SKM-1 (cell line): ENCODE measurements around the gene SORCS2.

ENCODE experiments used
- DNase-seq: peaks from one replicate; lab custom pipeline; 2025; ENCODE audit not compliant: unreplicated experiment; lab: John Stamatoyannopoulos, UW

Gene SORCS2

DNA sequence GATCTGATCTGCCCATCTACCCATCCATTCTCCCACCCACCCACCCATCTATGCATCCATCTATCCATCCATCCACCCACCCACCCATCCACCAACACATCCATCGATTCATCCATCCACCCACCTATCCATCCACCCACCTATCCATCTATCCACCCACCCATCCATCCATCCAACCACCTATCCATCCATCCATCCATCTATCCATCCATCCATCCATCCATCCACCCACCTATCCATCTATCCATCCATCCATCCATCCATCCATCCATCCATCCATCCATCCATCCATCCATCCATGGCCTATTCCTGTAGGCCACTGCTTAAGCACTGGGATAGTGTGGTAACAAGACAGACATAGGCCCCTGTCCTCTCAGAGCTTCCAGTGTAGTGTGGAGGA is 69.8 kb downstream of the SORCS2 start:
- no peak for DNase-seq

GRCh38 chr4:7263166-7263565 is 70.8 kb downstream of the SORCS2 start:
- no peak for DNase-seq

- no peak for DNase-seq
Observed at GRCh38 chr4:7264694-7265093, 72.4 kb downstream of the SORCS2 start.

GRCh38 chr4:7266525-7267292 is 74.4 kb downstream of the SORCS2 start:
- DNase-seq: no peak

GRCh38 chr4:7267829-7268228 is 75.5 kb downstream of the SORCS2 start:
- no peak for DNase-seq

DNA sequence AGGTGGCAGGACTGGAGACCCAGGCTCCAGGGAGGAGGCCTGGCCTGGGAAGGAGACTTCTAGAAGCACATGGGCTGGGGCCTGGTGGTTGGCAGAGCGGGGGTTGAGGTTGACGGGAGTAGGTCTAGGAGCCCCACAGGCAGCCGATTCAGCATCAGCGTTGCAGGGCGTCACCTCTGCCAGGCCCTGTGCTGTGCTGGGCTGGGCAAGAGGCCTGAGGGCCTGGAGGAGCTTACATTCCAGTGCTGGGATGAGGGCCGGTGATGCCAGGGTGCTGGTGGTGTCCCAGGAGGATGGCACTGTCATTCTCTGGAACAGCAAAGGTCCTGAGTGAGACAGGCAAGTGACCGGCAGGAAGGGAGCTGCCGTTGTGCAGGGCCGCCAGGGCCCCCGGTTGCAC is 76.6 kb downstream of the SORCS2 start:
- DNase-seq: no peak

DNA sequence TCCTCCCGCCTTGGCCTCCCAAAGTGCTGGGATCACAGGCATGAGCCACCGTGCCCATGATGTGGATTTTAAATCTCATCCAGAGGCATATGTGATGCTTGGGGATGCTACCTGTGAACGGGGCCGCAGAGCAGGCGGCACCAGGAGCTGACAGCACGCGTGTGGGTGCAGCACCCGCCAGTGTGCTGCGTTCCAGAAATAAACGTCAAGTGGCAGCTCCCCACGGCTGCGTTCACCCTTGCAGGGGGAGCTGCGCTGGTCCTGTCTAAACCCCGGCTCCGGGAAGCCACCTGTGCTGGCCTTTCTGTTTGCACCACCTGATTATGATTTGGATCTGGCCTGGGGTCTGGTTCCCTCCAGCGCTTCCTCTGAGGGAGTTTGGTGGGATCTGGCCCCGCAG is 77.8 kb downstream of the SORCS2 start:
- no peak for DNase-seq

DNA sequence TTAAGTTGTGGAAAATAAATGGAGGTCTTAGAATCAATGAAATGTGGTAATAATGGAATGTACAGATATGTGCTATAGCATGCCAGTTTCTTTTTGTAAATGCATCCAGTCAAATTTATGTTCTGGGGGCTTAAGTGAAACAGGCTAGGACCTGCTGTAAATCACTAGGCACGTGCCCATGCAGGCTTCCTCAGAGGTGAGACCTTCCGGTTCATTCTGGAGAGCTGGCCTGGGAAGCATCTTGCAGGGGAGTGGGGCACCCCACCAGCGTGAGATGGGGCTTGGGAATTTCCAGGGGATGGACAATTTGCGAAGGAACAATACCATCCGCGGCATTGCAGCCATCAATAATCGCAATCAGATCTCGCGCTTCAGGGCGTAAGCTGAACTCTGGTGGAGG is 80.1 kb downstream of the SORCS2 start:
- no peak for DNase-seq

- DNase-seq: no peak
Observed at GRCh38 chr4:7273738-7274297, 81.5 kb downstream of the SORCS2 start.

- DNase-seq: no peak
Observed at GRCh38 chr4:7275067-7275466, 82.7 kb downstream of the SORCS2 start.

GRCh38 chr4:7275490-7276154 is 83.3 kb downstream of the SORCS2 start:
- DNase-seq: no peak

- no peak for DNase-seq
Observed at GRCh38 chr4:7276515-7276914, 84.2 kb downstream of the SORCS2 start.

GRCh38 chr4:7278071-7278765 is 85.9 kb downstream of the SORCS2 start:
- DNase-seq: no peak

DNA sequence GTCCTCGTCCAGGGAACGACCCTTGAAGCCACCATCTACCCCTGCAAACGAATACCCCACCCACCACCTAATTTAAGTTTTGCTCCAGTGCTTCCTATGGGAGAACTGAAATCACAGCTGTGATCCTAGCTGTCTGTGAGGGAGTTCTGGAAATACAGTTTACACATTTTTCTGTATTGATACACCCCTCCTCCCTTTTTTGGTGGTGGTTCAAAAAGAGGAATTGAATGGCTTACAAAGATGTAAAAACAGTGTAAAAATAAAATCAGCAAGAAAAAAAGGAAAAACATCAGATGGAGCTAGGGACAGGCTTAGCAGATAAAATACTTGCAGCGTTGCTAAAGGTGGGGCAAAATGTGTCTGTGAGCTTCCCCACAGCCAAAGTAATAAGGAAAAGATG is 86.6 kb downstream of the SORCS2 start:
- no peak for DNase-seq

DNA sequence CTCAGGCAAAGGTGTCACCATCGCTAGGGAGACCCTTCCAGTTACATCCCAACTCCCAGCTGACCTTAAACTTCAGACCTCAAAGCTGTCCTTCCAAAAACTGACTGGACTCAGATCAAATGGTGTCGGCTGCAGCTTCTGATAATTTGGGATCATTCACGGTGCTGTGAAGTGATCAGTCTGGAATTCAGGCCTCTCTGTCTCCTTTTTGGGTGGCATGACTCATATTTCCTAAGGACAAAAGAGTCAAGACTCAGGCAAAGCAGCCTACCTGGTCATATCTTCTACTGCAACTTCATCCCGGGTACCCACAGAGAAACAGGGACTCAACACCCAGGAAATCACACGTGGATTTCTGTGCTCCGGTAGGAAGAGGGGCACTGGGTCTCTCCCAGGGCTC is 87.6 kb downstream of the SORCS2 start:
- no peak for DNase-seq

DNA sequence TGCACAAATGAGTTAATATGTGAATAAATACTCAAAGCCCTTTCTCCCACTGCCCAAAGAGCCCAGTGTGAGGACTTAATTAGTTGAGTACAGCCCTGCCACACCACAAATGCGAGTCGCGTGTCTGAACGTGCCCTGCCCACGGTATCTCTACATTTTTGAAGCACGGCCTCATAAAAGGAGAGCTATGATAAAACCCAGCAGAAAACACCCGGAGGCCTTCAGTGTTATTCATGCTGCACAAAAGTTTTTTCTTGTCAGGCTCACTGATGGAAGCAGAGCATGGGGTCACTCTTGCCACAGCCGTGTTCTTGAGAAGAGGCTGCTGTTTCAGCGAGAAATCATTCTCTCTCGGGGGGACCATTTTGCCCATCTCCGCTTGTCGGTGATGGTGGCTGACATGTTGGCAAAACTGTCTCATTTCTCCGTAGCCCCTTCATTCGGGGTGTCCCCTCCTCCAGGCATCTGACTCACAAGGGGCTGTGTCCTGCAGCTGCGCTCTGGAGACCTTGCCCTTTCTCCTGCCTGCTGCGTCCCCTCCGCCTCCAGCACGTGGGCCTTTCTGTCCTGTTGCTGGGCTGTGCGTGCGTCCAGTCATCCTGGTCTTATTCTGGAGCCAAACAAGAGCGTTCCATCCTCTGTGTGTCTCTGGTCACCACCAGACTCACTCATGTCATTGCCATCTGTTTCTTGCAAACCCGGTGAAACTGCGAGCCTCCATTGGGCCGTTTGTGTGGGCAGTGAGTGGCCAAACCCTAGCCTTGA is 88.8 kb downstream of the SORCS2 start:
- DNase-seq: no peak

- DNase-seq: no peak
Observed at GRCh38 chr4:7281691-7282665, 89.6 kb downstream of the SORCS2 start.

GRCh38 chr4:7282786-7283440 is 90.6 kb downstream of the SORCS2 start:
- DNase-seq: no peak
